Inflammatory macrophage (primary cell): ENCODE measurements around the gene SPRY1.

Experiments
- DNase-seq, 2 donors: peaks; one replicate each; pipeline ENCODE4 v3.0.0-alpha.2; 2020 to 2022

Gene SPRY1

GRCh38 chr4:123446865-123447474 is 50.4 kb downstream of the SPRY1 start:
- DNase-seq: peak in 1 of 2 donors; percentile 14

DNA sequence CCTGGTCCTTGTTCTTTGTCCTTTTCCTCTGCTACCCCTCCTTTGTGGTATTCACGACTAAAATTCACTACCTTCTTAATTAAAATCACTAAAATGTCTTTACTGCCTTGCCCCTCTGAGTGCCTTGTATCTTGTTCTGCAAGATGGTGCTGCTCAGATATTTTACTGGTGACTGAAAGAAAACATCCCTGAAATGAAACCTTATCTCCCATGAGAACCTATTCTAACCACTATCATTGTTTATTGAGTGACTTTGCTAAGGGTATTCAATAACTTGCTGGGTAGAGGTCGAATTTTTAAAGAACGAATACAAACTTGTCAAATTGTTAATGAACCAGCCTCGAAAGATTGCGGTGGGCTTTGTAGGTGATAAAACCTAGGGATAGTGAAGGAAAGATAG is 52.8 kb downstream of the SPRY1 start:
- DNase-seq: no peak

DNA sequence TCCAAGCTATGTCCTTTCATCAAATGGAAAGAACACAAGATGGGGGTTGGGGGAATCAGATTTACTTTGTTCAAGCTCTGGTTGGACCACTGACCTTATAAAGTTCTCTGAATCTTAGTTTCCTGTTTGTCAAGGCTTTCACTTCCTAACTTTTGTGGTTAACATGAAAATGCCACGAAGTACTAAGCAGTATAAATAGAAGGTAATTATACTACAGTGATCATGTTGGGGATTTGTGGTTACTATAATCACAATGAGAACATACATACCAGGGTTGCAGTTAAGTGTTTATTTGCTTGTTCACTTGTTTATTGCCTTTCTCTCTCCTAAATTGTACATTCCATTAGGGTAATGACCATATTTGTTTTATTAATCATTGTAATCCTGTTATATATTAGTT is 53.2 kb downstream of the SPRY1 start:
- peak; percentile 43 to 65 for DNase-seq

- DNase-seq: no peak
Observed at GRCh38 chr4:123450393-123450792, 53.8 kb downstream of the SPRY1 start.

DNA sequence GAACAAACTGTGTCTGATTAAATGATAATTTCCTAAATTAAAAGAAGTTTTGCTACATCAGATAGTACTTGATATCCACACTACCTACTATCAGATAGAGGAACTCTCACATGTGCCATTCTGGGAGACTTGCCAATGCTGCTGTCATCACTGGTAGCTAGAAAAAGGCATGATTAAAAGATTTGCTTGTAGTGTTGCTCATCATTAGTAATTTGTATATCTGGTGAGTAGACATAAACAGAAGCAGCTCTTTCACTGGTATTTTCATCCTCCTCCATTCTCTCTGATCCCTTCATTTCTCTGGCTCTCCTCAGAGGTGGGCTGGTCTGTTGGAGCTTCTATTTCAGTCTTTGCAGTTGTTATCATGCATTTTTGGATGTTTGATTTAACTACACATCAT is 56.0 kb downstream of the SPRY1 start:
- DNase-seq: peak; percentile 93 to 95

DNA sequence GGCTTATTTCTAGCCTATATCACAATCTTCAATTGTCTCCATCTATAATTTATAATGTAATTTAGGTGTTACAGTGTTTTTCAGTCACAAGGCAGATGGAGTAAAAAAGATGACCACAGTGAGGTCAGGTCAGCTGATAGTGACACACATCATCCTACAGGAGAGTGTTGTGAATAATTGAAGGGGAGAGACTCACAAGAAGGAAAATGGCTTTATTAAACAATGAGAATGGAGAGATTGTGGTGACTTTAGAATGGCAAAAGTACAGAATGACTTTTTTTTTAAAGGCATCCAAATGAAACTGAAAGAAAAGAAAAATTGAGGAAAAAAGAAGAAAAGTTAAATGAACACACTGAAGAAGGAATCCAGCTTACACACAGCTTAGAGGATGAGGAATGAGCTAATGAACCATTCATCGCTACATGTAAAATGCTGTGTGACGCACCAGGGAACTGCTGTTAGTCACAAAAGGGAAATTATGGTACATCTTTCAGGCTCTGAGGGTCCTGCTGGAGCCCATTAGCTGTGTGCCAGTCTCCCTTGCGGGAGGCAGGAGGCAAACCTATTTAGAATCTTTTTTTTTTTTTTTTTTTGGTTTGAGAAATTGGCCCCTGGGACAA is 56.6 kb downstream of the SPRY1 start:
- peak; percentile 63 to 65 for DNase-seq
